Daoy (cell line): ENCODE results near the gene DCPS. TPM values are rescaled to one million over a fixed set of nuclear protein-coding genes. Genes with fewer than 3 reads are reported as not detected.
"Not testable (repeated sequence)": the region's sequence is repeated elsewhere in the genome, so short reads cannot be mapped to it uniquely, and the experiment has no call there.

Experiments used
- DNase-seq: peaks from one replicate; pipeline ENCODE4 v3.0.0-alpha.2; 2015; ENCODE audit warnings: low read depth
- total RNA-seq: library from RNA; depleted of rRNA; stranded (reverse); fragments of >200 nt; shearing (Covaris generic); gene quantifications from 2 replicates; pipeline ENCODE4 v1.2.3, GENCODE V29; 2014

DCPS gene
- total RNA-seq, 1 experiment from 2014 or later: 19.3 TPM

GRCh38 chr11:126288237-126288636 lies 15.6 kb upstream of the DCPS start:
- DNase-seq: no peak

GRCh38 chr11:126290887-126291286 lies 13.0 kb upstream of the DCPS start:
- no peak for DNase-seq

GRCh38 chr11:126293726-126294125 lies 10.1 kb upstream of the DCPS start:
- DNase-seq: no peak

- DNase-seq: no peak
Measured at GRCh38 chr11:126297004-126297403, 6.9 kb upstream of the DCPS start.

GRCh38 chr11:126304457-126305075 lies 706 bp downstream of the DCPS start:
- DNase-seq: no peak

GRCh38 chr11:126305699-126306098 lies 1.8 kb downstream of the DCPS start:
- no peak for DNase-seq

- peak; percentile 49 for DNase-seq
Measured at GRCh38 chr11:126307706-126308105, 3.8 kb downstream of the DCPS start.

- DNase-seq: no peak
Measured at GRCh38 chr11:126308271-126308671, 4.4 kb downstream of the DCPS start.

GRCh38 chr11:126308771-126309170 lies 4.9 kb downstream of the DCPS start:
- not testable (repeated sequence) for DNase-seq

GRCh38 chr11:126310200-126310991 lies 6.5 kb downstream of the DCPS start:
- DNase-seq: peak; percentile 74

- no peak for DNase-seq
Measured at GRCh38 chr11:126310992-126311310, 7.1 kb downstream of the DCPS start.

GRCh38 chr11:126311401-126312291 lies 7.8 kb downstream of the DCPS start:
- no peak for DNase-seq

- DNase-seq: no peak
Measured at GRCh38 chr11:126312961-126313360, 9.1 kb downstream of the DCPS start.

- DNase-seq: no peak
Measured at GRCh38 chr11:126313826-126314225, 10.0 kb downstream of the DCPS start.

- DNase-seq: no peak
Measured at GRCh38 chr11:126317432-126317755, 13.5 kb downstream of the DCPS start.

- DNase-seq: peak; percentile 90
Measured at GRCh38 chr11:126317756-126318573, 14.1 kb downstream of the DCPS start.

GRCh38 chr11:126318574-126319373 lies 14.9 kb downstream of the DCPS start:
- DNase-seq: peak; percentile 92

- DNase-seq: no peak
Measured at GRCh38 chr11:126319374-126319740, 15.5 kb downstream of the DCPS start.

- no peak for DNase-seq
Measured at GRCh38 chr11:126322996-126323395, 19.1 kb downstream of the DCPS start.

GRCh38 chr11:126327281-126328000 lies 23.6 kb downstream of the DCPS start:
- no peak for DNase-seq
